HepG2 (cell line): Measurements from ENCODE around the gene RNF40. TPM values are rescaled to one million over a fixed set of nuclear protein-coding genes. Genes with fewer than 3 reads are reported as not detected.

Source experiments
- AKAP8 ChIP-seq: sonication (generic); formaldehyde crosslinking; IDR thresholded peaks from 2 replicates; pipeline ENCODE4 v1.5.1; 2020; ENCODE audit warnings: mild to moderate bottlenecking, missing genetic modification reagents
- BCL6 ChIP-seq: IDR thresholded peaks from 2 replicates; pipeline ENCODE4 v1.6.1; 2016; ENCODE audit warnings: missing genetic modification reagents, missing compliant biosample characterization
- CHCHD3 ChIP-seq: sonication (generic); formaldehyde crosslinking; IDR thresholded peaks from 2 replicates; pipeline ENCODE4 v1.8.0; 2022; ENCODE audit warnings: mild to moderate bottlenecking, missing genetic modification reagents, moderate library complexity
- DNMT1 ChIP-seq: sonication (generic); formaldehyde crosslinking; IDR thresholded peaks from 2 replicates; pipeline ENCODE4 v1.5.1; 2020; ENCODE audit warnings: mild to moderate bottlenecking, missing genetic modification reagents
- EP300 ChIP-seq, 3 experiments: sonication (generic) in 1 of 3; formaldehyde crosslinking in 1 of 3; IDR thresholded peaks; 2 replicates each; pipeline versions ENCODE4 v1.5.1 to v1.6.1; 2011 to 2020; ENCODE audit warnings: low read depth in 2 of 3, low read length in 2 of 3, borderline replicate concordance in 1 of 3, improper control_type of control experiment in 1 of 3, mild to moderate bottlenecking in 1 of 3, missing genetic modification reagents in 1 of 3, moderate library complexity in 1 of 3
- HOXD1 ChIP-seq: sonication (generic); formaldehyde crosslinking; IDR thresholded peaks from 2 replicates; pipeline ENCODE4 v1.5.0; 2020; ENCODE audit warnings: missing genetic modification reagents
- POLR2G ChIP-seq: fragments of 200-400 bp; formaldehyde crosslinking; IDR thresholded peaks from 2 replicates; pipeline ENCODE4 v1.6.1; 2018; ENCODE audit warnings: mild to moderate bottlenecking, low read depth, low read length, moderate library complexity
- SATB2 ChIP-seq: sonication (generic); formaldehyde crosslinking; IDR thresholded peaks from 2 replicates; pipeline ENCODE4 v1.5.0; 2020; ENCODE audit warnings: missing genetic modification reagents
- SNAI1 ChIP-seq: sonication (generic); formaldehyde crosslinking; IDR thresholded peaks from 2 replicates; pipeline ENCODE4 v1.5.0; 2020; ENCODE audit warnings: mild to moderate bottlenecking, missing genetic modification reagents, borderline replicate concordance
- SPEN ChIP-seq: sonication (generic); formaldehyde crosslinking; IDR thresholded peaks from 2 replicates; pipeline ENCODE4 v1.5.1; 2020; ENCODE audit warnings: low read depth, mild to moderate bottlenecking, missing genetic modification reagents
- THAP11 ChIP-seq: IDR thresholded peaks from 2 replicates; pipeline ENCODE4 v1.6.1; 2016; ENCODE audit warnings: missing biosample characterization, missing genetic modification reagents
- ZBTB38 ChIP-seq: sonication (generic); formaldehyde crosslinking; IDR thresholded peaks from 2 replicates; pipeline ENCODE4 v1.5.1; 2020; ENCODE audit warnings: mild to moderate bottlenecking, missing genetic modification reagents
- ZC3H13 ChIP-seq: sonication (generic); formaldehyde crosslinking; IDR thresholded peaks from 2 replicates; pipeline ENCODE4 v1.8.1; 2023; ENCODE audit warnings: mild to moderate bottlenecking, missing genetic modification reagents, moderate library complexity
- ZKSCAN1 ChIP-seq: fragments of 150-350 bp; IDR thresholded peaks from 2 replicates; pipeline ENCODE4 v1.6.1; 2014; ENCODE audit warnings: low read length
- ZNF317 ChIP-seq: sonication (generic); formaldehyde crosslinking; IDR thresholded peaks from 2 replicates; pipeline ENCODE4 v1.5.0; 2020; ENCODE audit warnings: mild to moderate bottlenecking, missing genetic modification reagents
- ZNF790 ChIP-seq: sonication (generic); formaldehyde crosslinking; IDR thresholded peaks from 2 replicates; pipeline ENCODE4 v1.8.0; 2022; ENCODE audit warnings: missing genetic modification reagents, mild to moderate bottlenecking, borderline replicate concordance
- ZSCAN20 ChIP-seq: sonication (generic); formaldehyde crosslinking; IDR thresholded peaks from 2 replicates; pipeline ENCODE4 v1.4.0; 2020; ENCODE audit warnings: missing genetic modification reagents, mild to moderate bottlenecking, borderline replicate concordance
- ZSCAN31 ChIP-seq: sonication (generic); formaldehyde crosslinking; IDR thresholded peaks from 2 replicates; pipeline ENCODE4 v1.5.0; 2020; ENCODE audit warnings: low read depth, mild to moderate bottlenecking, missing genetic modification reagents
- polyA plus RNA-seq, 8 experiments: library from polyadenylated mRNA; depleted of rRNA in 3 of 8; stranded (reverse) in 7 of 8; unstranded in 1 of 8; fragments of >200 nt; fragmentation: Illumina TruSeq in 4 of 8; extraction: Trizol in 4 of 8; gene quantifications; 2 replicates each; pipeline versions ENCODE4 v1.2.1 to v1.2.3, GENCODE V29; 2011 to 2016; ENCODE audit warnings: low read depth in 4 of 8, missing spikeins in 1 of 8, mixed read lengths in 1 of 8; ENCODE audit not compliant: insufficient read depth in 1 of 8
- total RNA-seq, 5 experiments: library from RNA; depleted of rRNA; stranded (reverse); fragments of >200 nt; fragmentation: Illumina TruSeq; extraction: Trizol; gene quantifications; 2 replicates each; pipeline ENCODE4 v1.2.3, GENCODE V29; 2016; ENCODE audit warnings: low read depth in 1 of 5
- TF ChIP-seq, protein P1 (sequence below): sonication (generic); formaldehyde crosslinking; IDR thresholded peaks from 2 replicates; pipeline ENCODE4 v1.8.1; 2023; ENCODE audit warnings: missing genetic modification reagents, inconsistent platforms, borderline replicate concordance

Gene RNF40
- total and polyA plus RNA-seq, 2 of the 13 experiments (the other 11 are each of a cell fraction or from before 2014, with no cell fraction given) = 84.0 to 85.6 TPM

GRCh38 chr16:30778549-30779244, 16.6 kb downstream of the RNF40 start (continued):
- peak; percentile 84 for TF ChIP-seq AKAP8 (CRISPR knock-in tag)
- 0 out of 2 replicates have a peak, but pooled peaks have one; percentile 17 for TF ChIP-seq SNAI1 (CRISPR knock-in tag)
- TF ChIP-seq ZNF317 = 0 out of 2 replicates have a peak, but pooled peaks have one; percentile 34
- 0 out of 2 replicates have a peak, but pooled peaks have one; percentile 25 for TF ChIP-seq DNMT1 (CRISPR knock-in tag)
- TF ChIP-seq SATB2 (CRISPR knock-in tag) = no peak
- TF ChIP-seq EP300 (IDR thresholded peaks at IDR 0.05; ENCODE audit: low read depth in 2 of 2, low read length in 2 of 2) = no peak
- TF ChIP-seq EP300 (CRISPR knock-in tag; IDR thresholded peaks at IDR 0.05; ENCODE audit: borderline replicate concordance) = peak; percentile 18; the same call in 1 of the 2 replicates
- TF ChIP-seq SPEN (CRISPR knock-in tag) = peak; percentile 63; the same call in 1 of the 2 replicates
- peak; percentile 9; the same call in 1 of the 2 replicates for TF ChIP-seq POLR2G
- 0 out of 2 replicates have a peak, but pooled peaks have one; percentile 24 for TF ChIP-seq ZSCAN31 (CRISPR knock-in tag)
- 0 out of 2 replicates have a peak, but pooled peaks have one; percentile 7 for TF ChIP-seq BCL6 (CRISPR knock-in tag)
- 0 out of 2 replicates have a peak, but pooled peaks have one; percentile 34 for TF ChIP-seq ZBTB38 (CRISPR knock-in tag)
- 0 out of 2 replicates have a peak, but pooled peaks have one; percentile 7 for TF ChIP-seq THAP11 (CRISPR knock-in tag)
- TF ChIP-seq ZSCAN20 (CRISPR knock-in tag) = no peak
- TF ChIP-seq, protein P1, sequence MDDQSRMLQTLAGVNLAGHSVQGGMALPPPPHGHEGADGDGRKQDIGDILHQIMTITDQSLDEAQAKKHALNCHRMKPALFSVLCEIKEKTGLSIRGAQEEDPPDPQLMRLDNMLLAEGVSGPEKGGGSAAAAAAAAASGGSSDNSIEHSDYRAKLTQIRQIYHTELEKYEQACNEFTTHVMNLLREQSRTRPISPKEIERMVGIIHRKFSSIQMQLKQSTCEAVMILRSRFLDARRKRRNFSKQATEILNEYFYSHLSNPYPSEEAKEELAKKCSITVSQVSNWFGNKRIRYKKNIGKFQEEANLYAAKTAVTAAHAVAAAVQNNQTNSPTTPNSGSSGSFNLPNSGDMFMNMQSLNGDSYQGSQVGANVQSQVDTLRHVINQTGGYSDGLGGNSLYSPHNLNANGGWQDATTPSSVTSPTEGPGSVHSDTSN = no peak
- 0 out of 2 replicates have a peak, but pooled peaks have one; percentile 23 for TF ChIP-seq CHCHD3
- peak; percentile 97 for TF ChIP-seq ZC3H13 (CRISPR knock-in tag)
- 0 out of 2 replicates have a peak, but pooled peaks have one; percentile 23 for TF ChIP-seq HOXD1
- 0 out of 2 replicates have a peak, but pooled peaks have one; percentile 28 for TF ChIP-seq ZNF790 (CRISPR knock-in tag)
- TF ChIP-seq ZKSCAN1 = no peak
